ENCODE measurements around the gene MAPK7.

MAPK7 gene

DNA sequence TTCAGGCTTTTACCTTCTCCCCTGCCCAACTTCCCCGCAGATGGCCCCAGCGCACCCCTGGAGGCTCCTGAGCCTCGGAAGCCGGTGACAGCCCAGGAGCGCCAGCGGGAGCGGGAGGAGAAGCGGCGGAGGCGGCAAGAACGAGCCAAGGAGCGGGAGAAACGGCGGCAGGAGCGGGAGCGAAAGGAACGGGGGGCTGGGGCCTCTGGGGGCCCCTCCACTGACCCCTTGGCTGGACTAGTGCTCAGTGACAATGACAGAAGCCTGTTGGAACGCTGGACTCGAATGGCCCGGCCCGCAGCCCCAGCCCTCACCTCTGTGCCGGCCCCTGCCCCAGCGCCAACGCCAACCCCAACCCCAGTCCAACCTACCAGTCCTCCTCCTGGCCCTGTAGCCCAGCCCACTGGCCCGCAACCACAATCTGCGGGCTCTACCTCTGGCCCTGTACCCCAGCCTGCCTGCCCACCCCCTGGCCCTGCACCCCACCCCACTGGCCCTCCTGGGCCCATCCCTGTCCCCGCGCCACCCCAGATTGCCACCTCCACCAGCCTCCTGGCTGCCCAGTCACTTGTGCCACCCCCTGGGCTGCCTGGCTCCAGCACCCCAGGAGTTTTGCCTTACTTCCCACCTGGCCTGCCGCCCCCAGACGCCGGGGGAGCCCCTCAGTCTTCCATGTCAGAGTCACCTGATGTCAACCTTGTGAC lies 3.6 kb downstream of the MAPK7 start:
- no peak for DNase-seq

DNA sequence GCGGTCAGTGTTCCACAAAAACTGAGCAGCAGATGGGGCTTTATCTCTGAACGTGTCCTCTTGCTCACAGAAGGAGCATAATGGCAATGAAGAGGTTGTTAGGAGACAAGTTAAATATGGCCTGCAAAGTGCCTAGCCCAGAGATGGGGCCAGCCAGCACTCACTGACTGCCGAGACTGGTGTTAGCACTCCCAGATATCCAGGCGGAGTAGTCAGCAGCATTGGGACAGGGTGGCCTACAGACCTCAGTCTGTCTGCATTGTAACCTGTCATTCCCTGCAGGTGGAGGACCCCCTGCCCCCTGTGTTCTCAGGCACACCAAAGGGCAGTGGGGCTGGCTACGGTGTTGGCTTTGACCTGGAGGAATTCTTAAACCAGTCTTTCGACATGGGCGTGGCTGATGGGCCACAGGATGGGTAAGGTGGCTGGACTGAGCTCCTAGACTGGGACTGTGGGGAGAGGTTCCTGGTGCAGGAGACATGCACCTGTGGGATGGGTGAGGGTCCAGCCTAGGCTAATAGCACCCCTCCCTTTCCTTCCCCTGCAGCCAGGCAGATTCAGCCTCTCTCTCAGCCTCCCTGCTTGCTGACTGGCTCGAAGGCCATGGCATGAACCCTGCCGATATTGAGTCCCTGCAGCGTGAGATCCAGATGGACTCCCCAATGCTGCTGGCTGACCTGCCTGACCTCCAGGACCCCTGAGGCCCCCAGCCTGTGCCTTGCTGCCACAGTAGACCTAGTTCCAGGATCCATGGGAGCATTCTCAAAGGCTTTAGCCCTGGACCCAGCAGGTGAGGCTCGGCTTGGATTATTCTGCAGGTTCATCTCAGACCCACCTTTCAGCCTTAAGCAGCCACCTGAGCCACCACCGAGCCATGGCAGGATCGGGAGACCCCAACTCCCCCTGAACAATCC lies 4.5 kb downstream of the MAPK7 start:
- DNase-seq = no peak

DNA sequence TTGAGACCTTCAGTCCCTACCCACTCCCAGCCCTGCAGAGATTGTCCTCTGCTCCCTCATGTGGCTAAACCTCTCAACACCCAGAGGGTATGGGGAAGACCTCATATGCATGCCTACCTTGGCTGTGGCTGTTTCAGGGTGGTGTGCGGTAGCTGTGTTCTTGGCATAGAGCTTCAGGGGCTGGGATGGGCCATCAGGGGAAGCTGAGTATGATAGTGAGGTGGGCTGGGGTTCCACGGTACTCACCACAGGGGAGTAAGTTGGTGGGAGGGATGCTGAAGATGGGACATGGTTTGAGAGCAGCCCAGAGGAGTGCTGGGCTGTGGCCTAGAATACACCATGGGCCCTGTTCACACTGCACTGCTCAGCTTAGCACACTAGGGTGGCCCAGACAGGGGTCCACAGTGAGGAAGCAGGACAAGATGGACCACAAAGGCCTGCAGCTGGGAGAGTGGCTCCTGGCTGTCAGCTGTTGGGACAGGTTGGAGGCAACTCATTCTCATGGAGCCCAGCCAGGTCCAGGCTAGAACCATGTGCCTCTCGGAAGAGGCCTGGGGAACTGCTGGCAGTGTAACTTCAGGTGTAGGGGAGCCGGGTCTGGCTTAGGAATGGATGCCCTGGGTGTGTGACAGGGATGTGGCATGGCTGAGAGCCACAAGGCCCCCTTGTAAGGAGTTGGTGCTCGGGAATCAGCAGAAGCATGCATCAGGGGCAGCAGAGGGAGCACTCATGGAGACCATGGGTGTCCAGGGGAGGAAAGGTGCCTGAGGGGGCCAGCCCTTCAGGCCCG lies 5.6 kb downstream of the MAPK7 start:
- DNase-seq = no peak

DNA sequence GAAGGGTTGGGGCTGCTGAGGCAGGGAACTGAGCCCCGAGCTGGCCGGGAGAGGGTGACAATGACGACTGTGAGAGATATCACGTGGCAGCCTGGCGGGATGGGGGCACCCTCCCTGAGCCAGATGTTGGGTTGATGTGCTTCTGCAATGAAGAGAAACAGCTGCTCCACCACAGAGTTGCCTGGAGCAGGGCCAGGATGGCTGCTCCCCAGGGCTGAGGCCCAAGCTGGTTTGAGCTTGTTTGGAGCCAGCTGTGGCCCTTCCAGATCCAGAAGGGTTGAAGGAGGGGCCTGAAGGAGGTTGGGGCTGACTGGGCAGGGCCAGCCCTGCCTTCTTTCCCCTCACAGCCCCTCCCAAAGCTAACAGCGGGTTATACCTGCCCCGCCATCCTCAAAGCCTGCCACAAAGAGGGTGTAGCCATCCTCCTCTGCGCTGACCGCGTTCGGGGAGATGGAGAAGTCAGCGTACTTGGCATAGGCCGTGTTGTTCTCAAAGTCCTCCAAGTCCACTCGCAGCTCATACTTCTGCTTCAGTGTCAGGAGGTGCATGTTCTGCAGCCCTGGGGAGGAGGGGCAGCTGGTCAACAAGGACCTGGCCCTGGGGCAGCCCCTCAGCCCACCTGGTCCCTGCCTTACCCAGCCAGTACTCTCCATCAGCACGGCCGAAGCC lies 6.6 kb downstream of the MAPK7 start:
- peak; percentile 83 for DNase-seq

DNA sequence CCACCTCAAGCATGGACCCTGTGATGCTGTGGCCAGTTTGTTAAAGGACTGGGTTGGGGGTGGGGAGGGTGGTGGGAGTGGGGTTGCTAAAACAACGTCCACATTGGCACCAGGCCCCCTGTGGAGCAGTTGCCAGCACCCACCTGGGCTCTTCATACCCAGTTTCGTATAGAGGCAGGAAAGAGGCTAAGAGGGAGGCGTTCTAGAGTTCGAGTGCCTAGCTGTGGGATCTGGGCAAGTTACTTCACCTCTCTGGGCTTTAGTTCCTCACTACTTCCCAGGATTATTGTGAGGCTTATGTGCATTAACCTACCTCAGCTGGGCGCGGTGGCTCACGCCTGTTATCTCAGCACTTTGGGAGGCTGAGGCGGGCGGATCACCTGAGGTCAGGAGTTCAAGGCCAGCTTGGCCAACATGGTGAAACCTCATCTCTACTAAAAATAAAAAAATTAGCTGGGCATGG lies 7.3 kb downstream of the MAPK7 start:
- no peak for DNase-seq

DNA sequence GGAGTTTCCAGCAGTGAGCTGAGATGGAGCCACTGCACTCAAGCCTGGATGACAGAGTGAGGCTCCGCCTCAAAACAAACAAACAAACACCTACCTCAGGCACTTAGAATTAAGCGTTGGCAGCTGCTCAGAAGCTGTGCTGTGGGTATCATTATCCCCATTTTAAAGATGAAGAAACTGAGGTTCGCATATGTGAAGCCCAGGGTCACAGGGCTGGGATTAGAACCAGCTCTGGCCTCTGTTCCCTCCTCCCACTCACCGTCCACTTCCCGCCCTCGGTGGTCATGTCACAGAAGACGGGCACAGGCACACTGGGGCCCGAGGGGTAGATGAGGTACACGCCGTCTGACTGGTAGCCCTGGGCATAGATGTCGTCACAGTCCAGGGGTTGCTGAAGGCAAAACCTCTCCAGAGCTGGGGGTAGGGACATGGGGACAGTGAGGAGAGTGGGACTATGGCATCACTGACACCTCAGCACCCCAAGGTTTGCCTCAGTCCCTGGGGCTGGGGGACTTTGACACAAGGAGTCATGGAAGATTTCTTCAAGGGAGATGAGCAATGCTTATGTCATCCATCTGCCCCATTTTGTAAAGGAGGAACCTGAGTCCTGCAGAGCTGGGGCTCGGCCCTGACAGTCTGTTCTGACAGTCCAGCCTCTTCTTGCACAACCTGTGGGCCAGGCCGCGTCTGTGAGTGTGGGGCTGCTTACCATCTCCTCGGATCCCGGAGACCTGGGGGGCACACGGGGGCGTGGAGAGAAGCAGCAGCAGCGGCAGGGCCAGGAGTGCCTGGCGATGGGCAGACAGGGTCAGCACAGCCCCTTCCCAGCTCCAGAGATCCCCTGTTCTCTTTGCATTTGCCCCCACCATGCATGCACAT lies 8.0 kb downstream of the MAPK7 start:
- no peak for DNase-seq

DNA sequence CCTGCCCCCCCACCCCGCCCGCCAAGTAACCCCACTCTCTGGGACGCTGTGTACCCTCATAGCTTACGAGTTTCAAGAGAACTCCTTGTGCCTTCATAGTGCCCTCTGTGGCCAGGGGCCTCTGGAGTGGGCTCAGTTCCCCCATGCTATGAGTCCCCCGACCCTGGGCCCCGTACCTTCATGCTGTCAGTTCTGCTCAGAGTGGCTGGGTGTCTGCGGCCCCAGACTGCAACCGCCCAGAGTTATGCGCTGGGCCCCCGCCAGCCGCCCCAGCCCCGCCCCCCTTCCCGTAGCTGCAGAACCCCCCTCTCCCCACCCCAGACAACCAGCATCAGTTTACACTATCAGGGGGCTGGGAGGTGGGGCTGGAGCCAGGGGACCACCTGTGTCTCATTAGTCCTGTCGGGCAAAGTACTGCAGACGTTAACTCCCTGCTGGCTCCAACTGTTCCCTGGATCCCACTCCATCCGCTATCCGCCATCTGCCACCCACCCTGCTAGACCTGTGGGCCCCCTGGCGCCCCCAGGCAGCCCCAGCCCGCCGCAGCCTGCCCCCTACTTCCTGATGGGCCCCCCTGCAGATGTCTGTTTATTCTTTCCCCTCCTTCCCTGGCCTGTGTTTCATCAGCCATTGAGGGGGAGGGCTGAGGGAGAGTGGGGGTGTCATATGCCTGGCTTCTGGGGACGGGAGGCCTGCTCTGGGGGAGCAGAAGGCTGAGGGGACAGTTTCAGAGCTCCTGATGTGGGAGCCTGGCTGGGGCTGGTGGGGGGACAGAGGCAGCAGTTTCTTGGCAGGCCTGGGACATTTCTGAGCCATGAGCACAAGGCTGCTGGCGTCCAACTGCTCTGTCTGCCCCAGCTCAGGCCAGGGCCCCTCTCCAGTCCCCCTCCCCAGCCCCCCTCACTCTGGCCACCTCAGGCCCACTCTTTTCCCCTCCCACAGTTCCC lies 8.9 kb downstream of the MAPK7 start, which contains the start of gene MFAP4:
MFAP4 (minus strand) TSS at position 217 of the 947 bp plus-strand sequence; CDS start at position 182, 35 bp downstream.
- DNase-seq = peak; percentile 40

DNA sequence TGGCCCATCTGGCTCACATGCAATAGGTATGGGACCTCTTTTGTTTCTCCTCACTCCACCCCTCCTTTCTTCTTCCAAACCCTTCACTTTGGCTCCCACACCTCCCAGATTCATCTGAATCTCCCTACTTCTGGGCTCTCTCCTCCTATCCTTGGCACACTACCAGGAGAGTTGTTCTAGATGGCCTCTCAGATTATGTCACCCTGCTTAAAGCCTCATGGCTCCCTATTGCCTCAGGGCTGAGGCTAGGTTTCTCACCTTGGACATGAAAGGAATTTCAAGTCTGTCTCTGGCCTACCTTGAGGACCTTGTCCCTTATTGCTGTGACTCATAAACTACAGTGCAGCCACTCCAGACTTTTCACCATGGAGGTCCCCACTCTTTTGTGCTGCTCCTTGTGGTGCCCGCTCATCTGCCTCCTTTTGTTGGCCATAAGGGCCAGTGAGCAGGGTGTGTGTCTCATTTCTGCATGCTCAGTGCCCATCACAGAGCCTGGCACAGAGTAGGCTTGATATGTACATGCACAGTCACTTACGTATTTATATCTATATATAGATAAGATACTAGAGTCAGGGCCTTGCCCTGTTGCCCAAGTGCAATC lies 9.7 kb downstream of the MAPK7 start:
- DNase-seq = no peak

DNA sequence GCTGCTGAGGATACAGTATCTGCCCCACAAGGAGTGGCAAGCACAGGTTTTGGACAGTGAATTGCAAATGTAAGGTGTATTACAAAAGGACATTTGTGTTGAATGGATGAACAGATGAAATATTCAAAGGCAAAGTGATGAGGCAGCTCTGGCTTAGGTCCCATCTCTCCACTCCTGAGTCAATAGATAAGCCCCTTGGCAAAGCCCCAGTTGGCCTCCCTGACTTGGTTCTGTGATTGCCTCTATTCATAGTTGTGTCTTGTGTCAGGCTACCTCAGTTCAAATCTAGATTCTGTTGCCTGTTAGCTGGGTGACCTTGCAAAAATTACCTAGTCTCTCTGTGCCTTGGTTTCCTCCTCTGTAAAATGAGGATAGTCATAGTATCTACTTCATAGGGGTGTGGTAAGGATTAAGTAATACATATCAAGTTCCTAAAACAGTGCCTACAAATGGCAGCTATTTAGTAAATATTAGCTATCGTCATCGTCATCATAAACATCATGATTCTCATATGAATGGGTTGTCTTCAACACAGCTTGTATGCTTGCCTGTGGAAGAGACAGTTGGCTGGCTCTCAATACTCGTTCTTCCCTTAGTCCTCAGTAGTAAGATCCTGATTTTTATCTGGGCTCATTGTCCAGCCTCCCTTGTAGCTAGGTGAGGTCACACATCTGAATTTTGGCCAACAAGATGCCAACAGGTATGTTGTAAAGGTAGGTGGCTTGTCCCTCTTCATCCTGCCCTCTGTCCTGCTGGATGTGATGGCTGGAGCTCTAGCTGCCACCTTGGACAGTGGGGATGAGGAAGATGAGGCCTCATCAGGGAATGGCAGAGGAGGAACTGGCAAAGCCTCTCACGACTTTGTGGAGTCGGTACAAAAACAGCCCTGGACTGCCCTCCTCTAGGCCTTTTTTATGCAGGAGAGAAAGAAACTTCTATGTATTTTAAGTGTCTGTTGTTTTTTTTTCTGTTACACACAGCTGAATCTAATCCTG lies 10.8 kb downstream of the MAPK7 start:
- no peak for DNase-seq

DNA sequence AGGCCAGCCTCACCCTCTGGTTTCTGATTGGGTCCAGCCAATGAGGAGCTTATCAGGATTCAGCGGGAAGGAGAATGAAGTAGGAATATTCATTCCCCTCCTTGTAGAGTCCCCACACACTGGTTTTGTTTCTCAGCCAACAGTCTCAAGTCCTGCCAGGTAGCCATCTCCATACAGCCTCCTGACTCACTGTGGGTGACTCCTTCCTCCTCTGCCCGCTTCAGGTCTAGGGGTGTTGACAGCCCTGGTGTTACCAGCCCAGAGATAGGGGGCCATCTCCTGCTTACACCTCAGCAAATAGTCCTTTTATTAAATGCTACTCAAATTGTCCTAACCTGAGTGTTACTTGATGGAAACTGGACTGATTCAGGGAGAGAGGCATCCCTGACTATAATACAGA lies 12.7 kb downstream of the MAPK7 start:
- DNase-seq = no peak

DNA sequence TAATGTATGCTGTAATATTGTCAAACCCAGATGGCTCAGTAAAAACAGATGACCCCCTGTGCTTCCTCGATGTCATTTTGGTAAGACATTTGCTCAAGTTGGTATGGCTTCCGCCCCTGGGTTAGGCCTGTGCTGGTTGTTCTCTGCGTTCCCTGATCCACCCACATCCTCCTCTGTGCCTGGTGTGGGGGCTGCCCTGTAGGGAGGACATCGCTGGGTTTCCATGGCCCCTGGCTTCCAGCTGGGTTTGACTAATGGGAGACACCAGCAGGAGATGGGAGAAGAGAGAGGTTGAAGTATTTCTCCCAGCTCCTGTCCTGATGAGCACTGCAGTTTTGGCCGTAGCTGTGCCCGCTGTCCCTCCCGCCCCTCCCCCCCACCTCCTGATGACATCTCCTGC lies 13.1 kb downstream of the MAPK7 start:
- DNase-seq = no peak

DNA sequence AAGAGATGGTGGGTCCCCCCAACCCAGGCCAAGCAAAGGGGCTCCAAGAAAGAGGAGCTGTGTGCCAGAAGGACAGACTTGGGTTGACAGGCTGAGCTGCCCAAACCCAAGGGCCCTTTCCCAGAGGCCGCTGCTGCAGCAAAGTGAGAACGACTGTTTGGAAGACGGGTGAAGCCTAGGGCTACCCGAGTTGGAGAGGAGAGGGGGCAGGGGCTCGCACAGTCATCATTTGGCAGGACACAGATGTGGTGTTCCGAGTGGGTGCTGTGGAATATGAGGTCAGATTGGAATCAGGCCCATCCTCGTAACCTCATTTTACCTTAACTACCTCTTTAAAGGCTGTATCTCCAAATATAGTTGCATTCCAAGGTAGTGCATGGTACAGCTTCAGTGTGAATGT lies 14.0 kb downstream of the MAPK7 start:
- no peak for DNase-seq

DNA sequence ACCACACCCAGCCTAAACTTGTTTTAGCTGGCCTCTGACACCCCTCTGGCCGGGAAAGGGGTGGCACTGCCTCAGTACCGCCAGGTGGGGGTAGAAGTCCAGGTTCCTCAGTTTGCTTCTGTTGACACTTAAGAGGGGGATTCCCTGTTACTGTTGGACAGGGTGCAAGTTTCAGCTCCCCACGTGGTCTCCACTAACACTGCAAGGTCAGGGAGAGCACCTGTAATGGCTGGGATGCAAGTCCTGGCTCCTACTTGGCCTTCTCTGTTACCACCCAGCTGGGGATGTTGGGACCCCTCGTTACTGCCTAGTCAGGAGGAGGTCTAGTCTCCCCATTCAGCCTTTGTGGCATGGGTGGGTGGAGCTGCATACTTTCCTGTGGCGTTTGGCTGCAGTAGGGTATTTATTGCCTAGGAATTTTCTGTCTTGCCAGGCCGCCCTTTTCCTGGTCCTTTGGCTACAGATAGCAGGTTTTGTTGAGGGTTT lies 19.3 kb downstream of the MAPK7 start:
- DNase-seq = no peak

DNA sequence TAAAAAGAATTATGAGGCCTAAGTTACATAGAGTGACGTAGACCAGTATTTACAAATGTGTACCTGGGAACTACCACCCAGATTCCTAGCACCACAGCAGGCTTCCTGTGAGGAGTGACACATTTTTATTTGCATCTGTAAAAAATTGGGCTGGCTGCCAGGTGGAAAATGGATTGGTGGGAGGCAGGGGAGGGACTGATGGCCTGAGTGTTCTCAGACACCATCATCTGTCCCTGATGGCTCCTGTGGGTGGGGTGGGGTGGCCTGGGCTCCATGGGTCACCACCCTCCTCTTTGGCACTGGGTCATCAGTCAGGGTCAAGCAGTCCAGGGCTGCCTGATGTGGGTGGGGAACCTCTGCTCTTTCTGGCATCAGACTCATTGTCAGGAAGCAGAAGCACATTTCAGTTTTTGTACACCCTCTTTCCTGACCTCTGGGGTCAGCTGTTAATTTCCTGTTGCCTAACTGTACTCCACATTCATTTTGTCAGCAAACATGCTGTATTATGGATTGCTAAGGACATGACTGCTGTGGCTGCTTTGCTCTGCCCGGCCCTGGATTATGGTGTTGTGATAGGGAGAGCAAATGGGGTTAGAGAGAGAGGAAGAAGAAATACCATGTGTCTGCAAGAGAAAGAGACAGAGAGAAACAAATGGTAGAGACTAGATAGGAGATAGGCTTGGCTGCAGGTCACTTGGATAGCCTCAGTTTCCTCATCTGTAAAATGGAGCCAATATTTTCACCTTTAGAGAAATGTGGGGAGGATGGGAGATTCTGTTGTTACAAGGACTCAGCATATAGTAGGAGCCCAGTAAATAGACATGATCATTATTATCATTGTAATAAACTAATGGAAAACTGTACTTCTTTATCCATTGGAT lies 20.2 kb downstream of the MAPK7 start:
- no peak for DNase-seq

DNA sequence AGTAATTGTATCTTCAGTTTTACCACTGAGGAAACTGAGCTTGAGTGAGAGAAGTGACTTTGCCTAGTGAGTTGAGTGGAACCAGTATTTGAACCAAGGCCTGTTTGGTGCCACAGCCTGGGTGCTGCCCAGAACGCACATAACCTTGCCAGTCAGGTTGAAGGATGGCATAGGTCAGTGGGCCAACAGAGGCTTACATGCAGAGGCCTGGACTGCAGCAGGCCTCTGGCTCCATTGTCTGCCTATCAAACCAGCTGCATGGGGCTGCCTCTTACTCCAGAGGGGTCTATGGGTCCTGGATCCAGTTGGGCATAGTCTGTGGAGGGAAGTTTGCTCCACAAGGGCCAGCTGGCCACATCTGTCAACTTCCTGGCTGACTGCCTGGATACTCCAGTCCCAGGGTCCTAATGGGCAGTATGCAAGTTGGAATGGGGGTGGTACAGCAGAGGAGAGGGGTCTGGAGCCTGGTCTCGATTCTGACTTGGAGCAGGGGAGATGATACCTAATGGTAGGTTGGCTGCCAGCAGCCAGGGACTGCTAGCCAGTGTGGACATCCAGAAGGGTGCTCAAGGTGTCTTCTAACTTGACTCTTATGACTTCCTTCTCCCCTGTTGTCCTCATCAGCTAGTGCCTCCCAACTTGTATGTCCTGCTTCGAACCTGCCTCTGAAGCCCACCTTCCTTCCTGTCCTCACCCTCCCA lies 21.6 kb downstream of the MAPK7 start:
- no peak for DNase-seq

DNA sequence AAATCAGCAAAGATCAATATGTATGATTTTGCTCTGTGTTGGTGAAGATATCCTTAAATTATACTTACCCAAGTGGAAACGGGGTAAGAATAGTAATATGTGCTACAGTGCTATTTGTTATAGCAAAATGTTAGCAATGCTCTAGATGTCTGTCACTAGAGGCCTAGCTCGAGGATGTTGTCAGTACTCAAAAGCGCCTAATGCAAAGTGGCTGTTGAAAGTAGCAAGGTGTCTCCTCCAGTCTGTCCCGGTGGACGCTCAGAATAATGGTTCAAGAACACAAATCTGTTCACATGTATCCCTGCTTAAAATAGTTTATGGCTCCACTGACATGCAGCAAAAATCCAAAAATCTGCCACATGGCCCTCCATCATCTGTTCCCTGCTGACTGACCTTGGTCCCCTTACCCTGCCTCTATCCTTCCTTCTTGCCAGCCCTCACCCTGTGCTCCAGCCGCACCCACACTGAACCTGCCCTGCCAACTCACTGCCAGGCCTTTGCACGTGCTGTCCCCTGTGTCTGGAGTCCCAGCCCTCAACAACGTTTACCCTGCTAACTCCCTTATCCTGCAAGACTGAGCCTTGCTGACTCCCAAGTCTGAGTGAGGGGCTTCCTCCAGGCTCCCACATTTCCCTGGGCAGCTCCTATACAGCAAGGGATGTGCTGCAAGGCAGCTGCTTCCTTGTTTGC lies 23.2 kb downstream of the MAPK7 start:
- no peak for DNase-seq

All from midbrain (tissue), 1 donor.